HepG2 (cell line): ENCODE data around the gene LSS.

ENCODE experiments used
- ATF5 ChIP-seq: sonication (generic); formaldehyde crosslinking; IDR thresholded peaks from 2 replicates; pipeline ENCODE4 v1.4.0; 2020; ENCODE audit warnings: mild to moderate bottlenecking, low read depth, missing genetic modification reagents
- CREB1 ChIP-seq, 2 experiments: fragments of 450-650 bp in 1 of 2; IDR thresholded peaks; 2 replicates each; pipeline ENCODE4 v1.6.1; 2016 to 2017; ENCODE audit warnings: control low read depth in 1 of 2, mild to moderate bottlenecking in 1 of 2, missing compliant biosample characterization in 1 of 2, missing genetic modification characterization in 1 of 2
- DNMT3B ChIP-seq: conservative IDR thresholded peaks from 2 replicates; pipeline ENCODE4 v1.6.1; 2016; ENCODE audit warnings: missing biosample characterization, control low read depth
- ELF1 ChIP-seq: sonication (generic); formaldehyde crosslinking; IDR thresholded peaks from 2 replicates; pipeline ENCODE4 v1.4.0; 2020; ENCODE audit warnings: missing genetic modification reagents
- EZH2 ChIP-seq: conservative IDR thresholded peaks from 2 replicates; pipeline ENCODE4 v1.6.1; 2012; ENCODE audit warnings: mild to moderate bottlenecking, low read depth, low read length, moderate library complexity
- HNF4G ChIP-seq, 2 experiments: sonication (generic) in 1 of 2; formaldehyde crosslinking in 1 of 2; IDR thresholded peaks; 2 replicates each; pipeline versions ENCODE4 v1.4.0 to v1.6.1; 2011 to 2020; ENCODE audit warnings: borderline replicate concordance in 2 of 2, low read depth in 2 of 2, mild to moderate bottlenecking in 2 of 2, low read length in 1 of 2, missing genetic modification reagents in 1 of 2, moderate library complexity in 1 of 2
- MNT ChIP-seq: fragments of 450-650 bp; IDR thresholded peaks from 2 replicates; pipeline ENCODE4 v1.6.1; 2016
- POLR2AphosphoS2 ChIP-seq: IDR thresholded peaks from 2 replicates; pipeline ENCODE4 v1.6.1; 2011; ENCODE audit warnings: low read depth, low read length, improper control_type of control experiment
- POLR2AphosphoS5 ChIP-seq: IDR thresholded peaks from 2 replicates; pipeline ENCODE4 v1.6.1; 2012; ENCODE audit warnings: low read depth, low read length
- SMAD1 ChIP-seq: sonication (generic); formaldehyde crosslinking; IDR thresholded peaks from 2 replicates; pipeline ENCODE4 v1.4.0; 2020; ENCODE audit warnings: missing genetic modification reagents, low read depth, mild to moderate bottlenecking, borderline replicate concordance
- TBL1XR1 ChIP-seq: fragments of 150-350 bp; IDR thresholded peaks from 2 replicates; pipeline ENCODE4 v1.6.1; 2014; ENCODE audit warnings: borderline replicate concordance, low read length; ENCODE audit not compliant: partially characterized antibody
- ZNF12 ChIP-seq: sonication (generic); formaldehyde crosslinking; IDR thresholded peaks from 2 replicates; pipeline ENCODE4 v1.5.0; 2020; ENCODE audit warnings: missing genetic modification reagents
- TF ChIP-seq, protein P1 (sequence below): sonication (generic); formaldehyde crosslinking; conservative IDR thresholded peaks from 2 replicates; pipeline ENCODE4 v1.4.0; 2020; ENCODE audit warnings: missing genetic modification reagents

DNA sequence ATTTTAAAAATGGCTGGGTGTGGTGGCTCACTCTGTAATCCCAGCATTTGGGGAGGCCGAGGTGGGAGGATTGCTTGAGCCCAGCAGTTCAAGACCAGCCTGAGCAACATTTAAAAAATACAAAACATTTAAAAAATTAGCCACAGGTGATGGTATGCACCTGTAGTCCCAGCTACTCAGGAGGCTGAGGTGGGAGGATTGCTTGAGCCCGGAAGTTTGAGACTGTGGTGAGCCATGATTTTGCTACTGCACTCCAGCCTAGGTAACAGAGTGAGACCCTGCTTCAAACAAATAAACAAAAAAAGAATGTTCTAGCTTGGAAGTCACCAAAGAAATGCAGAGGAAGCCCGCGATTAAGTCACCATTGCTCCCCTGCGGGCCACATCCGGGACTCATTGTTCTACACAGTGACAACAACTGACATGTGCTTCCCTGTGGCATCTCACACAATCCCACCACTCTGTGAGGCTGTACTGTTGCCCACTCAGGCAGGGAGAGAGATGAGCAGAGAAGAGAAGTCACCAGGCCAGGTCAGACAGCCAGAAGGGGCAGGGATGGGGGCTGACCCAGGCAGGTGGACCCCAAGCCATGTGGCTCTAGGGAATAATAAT, 25.9 kb downstream of the LSS start:
- TF ChIP-seq ATF5 (no peak), HNF4G (IDR thresholded peaks at IDR 0.05; ENCODE audit: borderline replicate concordance, low read depth, low read length) (no peak), HNF4G (CRISPR knock-in tag; IDR thresholded peaks at IDR 0.05; ENCODE audit: borderline replicate concordance, low read depth) (no peak), POLR2AphosphoS2 (no peak), ELF1 (CRISPR knock-in tag) (no peak), SMAD1 (CRISPR knock-in tag) (no peak), POLR2AphosphoS5 (no peak), MNT (no peak), DNMT3B (CRISPR knock-in tag) (no peak), CREB1 (IDR thresholded peaks at IDR 0.05) (no peak), CREB1 (CRISPR knock-in tag; IDR thresholded peaks at IDR 0.05) (no peak), EZH2 (no peak), TBL1XR1 (no peak), ZNF12 (CRISPR knock-in tag) (no peak)
- TF ChIP-seq, protein P1, sequence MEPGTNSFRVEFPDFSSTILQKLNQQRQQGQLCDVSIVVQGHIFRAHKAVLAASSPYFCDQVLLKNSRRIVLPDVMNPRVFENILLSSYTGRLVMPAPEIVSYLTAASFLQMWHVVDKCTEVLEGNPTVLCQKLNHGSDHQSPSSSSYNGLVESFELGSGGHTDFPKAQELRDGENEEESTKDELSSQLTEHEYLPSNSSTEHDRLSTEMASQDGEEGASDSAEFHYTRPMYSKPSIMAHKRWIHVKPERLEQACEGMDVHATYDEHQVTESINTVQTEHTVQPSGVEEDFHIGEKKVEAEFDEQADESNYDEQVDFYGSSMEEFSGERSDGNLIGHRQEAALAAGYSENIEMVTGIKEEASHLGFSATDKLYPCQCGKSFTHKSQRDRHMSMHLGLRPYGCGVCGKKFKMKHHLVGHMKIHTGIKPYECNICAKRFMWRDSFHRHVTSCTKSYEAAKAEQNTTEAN (CRISPR knock-in tag), result no peak
